Measurements from ENCODE around the gene HIRIP3. TPM values are rescaled to one million over a fixed set of nuclear protein-coding genes. Genes with fewer than 3 reads are reported as not detected.
A peak's percentile ranks its signal among the peaks of the same experiment; 100 is the strongest.

Gene HIRIP3
- total and polyA plus RNA-seq, 3 experiments from 2014 or later = 22.0 to 48.0 (median 45.6) TPM

- CTCF ChIA-PET = no interaction called here
- H3K4me1 Mint-ChIP-seq = no peaks in the 10 kb centered on the region
- peaks cover 0 to 91% (median 22%) of the 10 kb centered on the region in 3 donors for H3K36me3 Mint-ChIP-seq
- POLR2A ChIA-PET = no interaction called here
- no peaks in the 10 kb centered on the region for H3K27me3 ChIP-seq (ENCODE audit: insufficient read depth, low read length, poor library complexity, severe bottlenecking)
- no peaks in the 10 kb centered on the region for H3K4me1 ChIP-seq (ENCODE audit: insufficient read depth, low read length)
- DNase-seq = peak in 1 of 5 donors; percentile 37
- H3K4me3 Mint-ChIP-seq = no peak overlapping the region
- no peaks in the 10 kb centered on the region for H3K27me3 Mint-ChIP-seq
- H3K4me3 ChIP-seq (ENCODE audit: low read length) = no peak overlapping the region
- H3K9me3 Mint-ChIP-seq = no peaks in the 10 kb centered on the region
- no peaks in the 10 kb centered on the region for H3K9me3 ChIP-seq (ENCODE audit: low read length)
- peak overlapping the region in 1 of 8 donors; percentile 56 for H3K27ac Mint-ChIP-seq
- no peak overlapping the region for H3K27ac ChIP-seq (ENCODE audit: low read depth, low read length)
- H3K36me3 ChIP-seq (ENCODE audit: insufficient read depth, low read length) = peaks cover 74% of the 10 kb centered on the region
Observed at GRCh38 chr16:29982560-29983419, 12.6 kb downstream of the HIRIP3 start.

DNA sequence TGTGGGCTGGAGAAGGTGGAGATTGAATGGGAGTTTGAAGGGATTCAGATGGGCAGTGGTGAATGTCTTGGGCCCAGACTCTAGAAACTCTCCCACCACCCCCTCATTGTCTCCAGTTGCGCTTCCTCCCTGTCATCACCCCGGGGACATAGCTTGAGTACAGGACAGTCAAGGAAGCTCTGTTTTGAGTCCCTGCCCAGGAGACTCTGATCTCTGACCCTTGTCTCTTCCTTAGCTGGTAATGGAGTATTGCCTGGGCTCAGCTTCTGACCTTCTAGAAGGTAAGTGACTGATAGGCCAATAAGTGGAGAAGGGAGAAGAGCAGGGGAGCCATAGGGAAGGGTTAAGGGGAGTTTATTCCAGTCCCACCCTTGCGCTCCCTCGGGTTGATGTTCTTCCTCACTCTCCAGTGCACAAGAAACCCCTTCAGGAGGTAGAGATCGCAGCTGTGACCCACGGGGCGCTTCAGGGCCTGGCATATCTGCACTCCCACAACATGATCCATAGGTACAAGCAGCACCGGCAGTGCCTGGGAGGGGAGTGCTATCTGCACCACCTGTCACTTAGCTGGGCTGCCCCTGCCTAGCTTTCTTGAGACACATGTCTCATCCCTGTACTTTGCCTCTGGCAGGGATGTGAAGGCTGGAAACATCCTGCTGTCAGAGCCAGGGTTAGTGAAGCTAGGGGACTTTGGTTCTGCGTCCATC lies 16.7 kb downstream of the HIRIP3 start:
- Histone ChIP-seq H3K4me3 (ENCODE audit: low read length) (no peak overlapping the region), H3K27ac (ENCODE audit: low read depth, low read length) (no peak overlapping the region), H3K4me1 (ENCODE audit: insufficient read depth, low read length) (peaks cover 26% of the 10 kb centered on the region), H3K9me3 (ENCODE audit: low read length) (no peaks in the 10 kb centered on the region), H3K27me3 (ENCODE audit: insufficient read depth, low read length, poor library complexity, severe bottlenecking) (no peaks in the 10 kb centered on the region), H3K36me3 (ENCODE audit: insufficient read depth, low read length) (peaks cover 52% of the 10 kb centered on the region)
- H3K9me3 Mint-ChIP-seq = no peaks in the 10 kb centered on the region
- H3K4me1 Mint-ChIP-seq = peaks cover 28 to 33% (median 29%) of the 10 kb centered on the region in 3 donors
- POLR2A ChIA-PET = no interaction called here
- no peak for DNase-seq
- CTCF ChIA-PET = no interaction called here
- no peak overlapping the region for H3K4me3 Mint-ChIP-seq
- peaks cover 0 to 76% (median 16%) of the 10 kb centered on the region in 3 donors for H3K36me3 Mint-ChIP-seq
- H3K27me3 Mint-ChIP-seq = no peaks in the 10 kb centered on the region
- H3K27ac Mint-ChIP-seq = peak overlapping the region in 2 of 8 donors; percentile 18 to 87

DNA sequence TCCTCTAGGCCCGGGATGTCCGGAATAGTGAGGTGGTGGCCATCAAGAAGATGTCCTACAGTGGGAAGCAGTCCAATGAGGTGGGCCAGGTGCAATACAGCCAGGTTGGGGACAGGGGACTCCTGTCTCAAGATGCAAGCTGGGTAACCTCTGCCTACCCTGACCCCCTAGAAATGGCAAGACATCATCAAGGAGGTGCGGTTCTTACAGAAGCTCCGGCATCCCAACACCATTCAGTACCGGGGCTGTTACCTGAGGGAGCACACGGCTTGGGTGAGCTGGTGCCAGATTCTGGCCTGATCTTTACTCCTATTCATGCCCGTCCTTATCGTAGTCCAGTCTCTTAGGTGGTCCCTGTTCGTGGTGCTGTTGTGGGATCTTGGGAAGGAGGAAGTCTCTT lies 17.3 kb downstream of the HIRIP3 start:
- H3K9me3 Mint-ChIP-seq = no peaks in the 10 kb centered on the region
- Histone ChIP-seq H3K9me3 (ENCODE audit: low read length) (no peaks in the 10 kb centered on the region), H3K4me1 (ENCODE audit: insufficient read depth, low read length) (peaks cover 28% of the 10 kb centered on the region), H3K4me3 (ENCODE audit: low read length) (no peak overlapping the region), H3K36me3 (ENCODE audit: insufficient read depth, low read length) (peaks cover 45% of the 10 kb centered on the region), H3K27me3 (ENCODE audit: insufficient read depth, low read length, poor library complexity, severe bottlenecking) (no peaks in the 10 kb centered on the region), H3K27ac (ENCODE audit: low read depth, low read length) (no peak overlapping the region)
- peak overlapping the region in 1 of 7 donors; percentile 70 for H3K4me3 Mint-ChIP-seq
- ChIA-PET CTCF (no interaction called here), POLR2A (no interaction called here)
- peak overlapping the region in 3 of 8 donors; percentile 6 to 37 (median 18) for H3K27ac Mint-ChIP-seq
- DNase-seq = no peak
- H3K4me1 Mint-ChIP-seq = peaks cover 33 to 38% (median 33%) of the 10 kb centered on the region in 3 donors
- H3K36me3 Mint-ChIP-seq = peaks cover 0 to 71% (median 12%) of the 10 kb centered on the region in 3 donors
- H3K27me3 Mint-ChIP-seq = no peaks in the 10 kb centered on the region

- H3K4me1 Mint-ChIP-seq = peaks cover 34 to 39% (median 36%) of the 10 kb centered on the region in 3 donors
- H3K36me3 ChIP-seq (ENCODE audit: insufficient read depth, low read length) = peaks cover 37% of the 10 kb centered on the region
Observed at GRCh38 chr16:29977063-29977825, 18.2 kb downstream of the HIRIP3 start.

GRCh38 chr16:29975811-29976511 lies 19.5 kb downstream of the HIRIP3 start:
- Histone ChIP-seq H3K27ac (ENCODE audit: low read depth, low read length) (no peak overlapping the region), H3K9me3 (ENCODE audit: low read length) (no peaks in the 10 kb centered on the region), H3K4me3 (ENCODE audit: low read length) (peak overlapping the region; percentile 5), H3K27me3 (ENCODE audit: insufficient read depth, low read length, poor library complexity, severe bottlenecking) (no peaks in the 10 kb centered on the region), H3K36me3 (ENCODE audit: insufficient read depth, low read length) (peaks cover 25% of the 10 kb centered on the region), H3K4me1 (ENCODE audit: insufficient read depth, low read length) (peaks cover 31% of the 10 kb centered on the region)
- POLR2A ChIA-PET = interaction anchor here (1.2 kb wide), 2 partner anchors 15 to 191 kb away, joined by 3 to 4 read pairs; no protein-coding TSS in a partner anchor
- H3K27ac Mint-ChIP-seq = peak overlapping the region; percentile 71 to 98 (median 91)
- no peak for DNase-seq
- H3K27me3 Mint-ChIP-seq = no peaks in the 10 kb centered on the region
- H3K4me3 Mint-ChIP-seq = peak overlapping the region; percentile 87 to 95 (median 94)
- no peaks in the 10 kb centered on the region for H3K9me3 Mint-ChIP-seq
- CTCF ChIA-PET = interaction anchor here (0.6 to 1.4 kb wide), 2 partner anchors 160 to 275 kb away, joined by 3 to 6 read pairs; partner anchors contain the start of gene PAGR1
- peaks cover 34 to 39% (median 36%) of the 10 kb centered on the region in 3 donors for H3K4me1 Mint-ChIP-seq
- H3K36me3 Mint-ChIP-seq = peaks cover 0 to 55% (median 5%) of the 10 kb centered on the region in 3 donors

More at GRCh38 chr16:29977063-29977825, 18.2 kb downstream of the HIRIP3 start:
- Mint-ChIP-seq H3K9me3 (no peaks in the 10 kb centered on the region), H3K27ac (peak overlapping the region in 5 of 8 donors; percentile 45 to 95 (median 86)), H3K4me3 (peak overlapping the region in 3 of 7 donors; percentile 4 to 76 (median 70)), H3K36me3 (peaks cover 0 to 63% (median 9%) of the 10 kb centered on the region in 3 donors), H3K27me3 (no peaks in the 10 kb centered on the region)
- Histone ChIP-seq H3K27me3 (ENCODE audit: insufficient read depth, low read length, poor library complexity, severe bottlenecking) (no peaks in the 10 kb centered on the region), H3K27ac (ENCODE audit: low read depth, low read length) (no peak overlapping the region), H3K4me1 (ENCODE audit: insufficient read depth, low read length) (peaks cover 31% of the 10 kb centered on the region), H3K4me3 (ENCODE audit: low read length) (no peak overlapping the region), H3K9me3 (ENCODE audit: low read length) (no peaks in the 10 kb centered on the region)
- DNase-seq = no peak
- POLR2A ChIA-PET = interaction anchor here (0.8 kb wide), 1 partner anchor 275 kb away, joined by 3 read pairs; no protein-coding TSS in a partner anchor
- CTCF ChIA-PET = no interaction called here

- Mint-ChIP-seq H3K4me1 (peaks cover 34 to 39% (median 36%) of the 10 kb centered on the region in 3 donors), H3K4me3 (peak overlapping the region; percentile 87 to 95 (median 94)), H3K9me3 (no peaks in the 10 kb centered on the region), H3K36me3 (peaks cover 0 to 47% (median 5%) of the 10 kb centered on the region in 3 donors), H3K27ac (peak overlapping the region; percentile 85 to 98 (median 92)), H3K27me3 (no peaks in the 10 kb centered on the region)
- ChIA-PET CTCF (interaction anchor here (0.6 kb wide), 1 partner anchor 274 kb away, joined by 3 read pairs; no protein-coding TSS in a partner anchor), POLR2A (interaction anchor here (1.2 kb wide), 2 partner anchors 14 to 190 kb away, joined by 3 to 4 read pairs; no protein-coding TSS in a partner anchor)
- Histone ChIP-seq H3K27ac (ENCODE audit: low read depth, low read length) (peak overlapping the region; percentile 71), H3K27me3 (ENCODE audit: insufficient read depth, low read length, poor library complexity, severe bottlenecking) (no peaks in the 10 kb centered on the region), H3K4me1 (ENCODE audit: insufficient read depth, low read length) (peaks cover 31% of the 10 kb centered on the region), H3K4me3 (ENCODE audit: low read length) (peak overlapping the region; percentile 96), H3K9me3 (ENCODE audit: low read length) (no peaks in the 10 kb centered on the region), H3K36me3 (ENCODE audit: insufficient read depth, low read length) (peaks cover 22% of the 10 kb centered on the region)
- no peak for DNase-seq
Observed at GRCh38 chr16:29975134-29975538, 20.3 kb downstream of the HIRIP3 start.
